Activated naive CD4-positive, alpha-beta T cell (primary cell): ENCODE measurements around the gene BATF.

Experiments used
- DNase-seq, 4 experiments: peaks; one replicate each; lab custom pipeline; 2025; lab: John Stamatoyannopoulos, UW

BATF gene

DNA sequence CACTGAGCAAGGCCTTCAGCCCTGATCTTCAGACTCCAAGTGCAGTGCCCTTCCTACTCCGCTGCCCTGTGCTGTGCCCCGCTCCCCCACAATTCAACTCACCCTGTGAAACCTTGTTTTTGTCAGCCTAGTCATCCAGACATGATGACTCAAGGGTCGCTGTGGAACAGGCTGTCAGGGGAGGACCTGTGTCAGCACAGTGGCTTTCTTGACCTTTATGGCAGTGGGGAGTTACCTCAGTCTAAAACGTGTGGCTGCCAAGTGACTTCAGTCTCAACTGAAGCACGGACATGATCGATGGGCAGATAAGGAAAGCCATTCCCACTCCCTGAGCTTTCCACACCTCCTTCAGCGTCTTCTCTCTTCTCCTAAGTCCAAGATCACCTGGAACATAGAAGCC, 39.8 kb downstream of the BATF start:
- peak in 1 of 4 experiments; percentile 23 for DNase-seq

DNA sequence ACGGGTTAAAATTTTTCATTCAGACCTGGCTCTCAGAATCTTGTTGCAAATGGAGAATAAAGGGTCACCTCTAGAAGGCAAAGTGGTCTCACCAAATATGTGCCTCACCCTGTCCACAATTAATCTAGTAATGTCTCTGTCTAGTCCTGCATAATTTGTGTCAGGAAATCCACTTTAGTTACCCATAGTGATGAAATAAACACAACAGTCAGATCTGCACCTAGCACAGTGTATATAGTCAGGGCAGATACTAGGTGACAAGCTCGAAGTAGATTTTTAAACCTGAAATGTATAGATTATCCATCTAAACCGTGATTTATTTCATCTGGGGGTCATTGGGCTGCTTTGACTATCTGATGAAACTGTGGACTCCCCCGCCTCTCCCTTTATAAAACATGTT, 40.2 kb downstream of the BATF start:
- DNase-seq, result no peak

DNA sequence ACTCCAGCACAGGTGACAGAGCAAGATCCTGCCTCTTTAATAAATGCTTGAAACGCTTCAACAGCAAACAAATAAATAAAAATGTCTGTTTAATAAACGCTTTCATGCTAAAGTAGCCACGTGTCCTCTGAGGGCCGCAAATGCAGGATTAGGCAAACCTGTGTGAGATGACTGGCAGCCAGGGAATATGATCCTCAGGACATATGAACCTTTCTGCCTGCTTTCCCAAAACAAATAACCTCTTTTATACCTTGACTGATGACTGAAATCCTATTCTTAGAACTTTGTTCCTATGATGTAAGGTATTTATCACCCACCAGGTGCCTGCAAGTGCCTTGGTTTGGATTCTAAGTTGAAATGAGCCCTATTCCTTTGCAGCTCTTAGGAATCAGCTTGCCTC, 41.7 kb downstream of the BATF start:
- no peak for DNase-seq

DNA sequence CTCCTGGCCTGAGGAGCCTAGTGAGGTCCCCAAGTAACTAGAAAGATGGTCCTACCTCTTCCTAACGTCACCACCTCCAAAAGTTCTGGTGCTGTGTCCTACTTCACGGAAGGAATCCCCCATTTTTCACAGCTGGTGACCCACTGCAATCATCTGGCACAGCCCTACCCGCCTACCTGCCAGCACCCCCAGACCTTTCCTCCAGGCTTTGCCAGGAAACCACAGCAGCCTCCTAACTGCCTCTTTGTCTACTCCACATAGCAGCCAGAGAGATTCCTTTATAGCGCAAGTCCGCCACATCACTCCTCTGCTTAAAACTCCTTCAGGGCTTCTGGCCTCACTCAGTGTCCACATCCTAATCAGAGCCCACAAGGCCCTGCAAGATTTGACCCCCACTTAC, 42.8 kb downstream of the BATF start:
- no peak for DNase-seq

DNA sequence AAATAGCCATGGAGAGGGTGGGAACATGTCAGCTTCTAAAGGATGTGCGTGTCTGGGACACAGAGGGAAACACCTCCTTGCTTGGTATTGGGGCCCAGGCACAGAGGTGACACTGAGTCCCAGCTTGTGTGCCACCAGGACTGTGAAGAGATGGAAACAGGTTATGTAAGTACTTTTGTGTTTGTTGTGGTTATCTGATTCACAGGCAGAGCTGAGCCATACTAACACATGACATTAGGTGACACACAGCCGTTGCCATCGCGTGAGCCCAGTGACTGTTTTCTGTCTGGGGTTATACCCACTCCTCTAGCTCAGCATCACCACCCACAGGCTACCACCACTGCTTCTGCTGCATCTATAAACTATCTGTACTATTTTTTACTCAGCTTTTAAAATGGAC, 44.1 kb downstream of the BATF start:
- peak; percentile 13 to 60 (median 46) for DNase-seq

DNA sequence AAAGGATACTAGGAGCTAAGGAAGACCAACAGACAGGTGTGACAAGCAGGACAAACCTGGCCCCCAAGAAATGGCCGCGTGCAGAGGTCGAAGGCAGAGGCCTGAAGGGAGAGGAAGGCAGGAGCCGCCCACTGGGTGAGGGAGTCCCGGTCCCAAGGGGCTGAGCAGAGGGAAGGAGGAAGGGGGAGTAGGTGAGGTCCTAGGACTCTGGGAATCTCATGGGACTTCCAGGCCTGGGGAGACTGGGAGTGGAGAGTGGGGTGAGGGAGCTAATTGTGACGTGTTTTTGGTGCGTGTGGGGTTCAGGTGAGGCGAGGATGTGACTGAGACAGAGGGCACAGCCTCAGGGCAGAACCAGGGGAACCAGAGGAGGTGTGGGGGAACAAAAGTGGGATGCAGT, 44.5 kb downstream of the BATF start:
- DNase-seq, result peak in 1 of 4 experiments; percentile 47

DNA sequence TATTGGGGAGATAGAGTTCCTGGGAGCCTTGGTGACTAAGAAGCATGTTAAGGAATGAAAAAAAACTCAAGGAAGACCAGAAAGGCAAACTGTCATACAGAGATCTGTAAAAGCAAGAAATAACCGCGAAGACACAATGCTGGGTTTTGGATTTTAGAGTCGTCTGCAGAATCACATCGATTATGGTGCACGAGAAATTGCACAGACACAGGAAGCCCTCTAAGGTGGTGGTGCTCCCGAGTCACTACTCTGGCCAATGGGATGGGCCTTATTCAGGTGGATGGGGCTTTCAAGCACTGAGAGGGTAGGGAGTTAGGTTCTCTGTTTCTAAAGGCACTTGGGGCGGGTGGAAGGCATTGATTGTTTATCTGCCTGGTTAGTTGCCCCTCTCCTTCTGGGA, 45.9 kb downstream of the BATF start:
- DNase-seq, result no peak

DNA sequence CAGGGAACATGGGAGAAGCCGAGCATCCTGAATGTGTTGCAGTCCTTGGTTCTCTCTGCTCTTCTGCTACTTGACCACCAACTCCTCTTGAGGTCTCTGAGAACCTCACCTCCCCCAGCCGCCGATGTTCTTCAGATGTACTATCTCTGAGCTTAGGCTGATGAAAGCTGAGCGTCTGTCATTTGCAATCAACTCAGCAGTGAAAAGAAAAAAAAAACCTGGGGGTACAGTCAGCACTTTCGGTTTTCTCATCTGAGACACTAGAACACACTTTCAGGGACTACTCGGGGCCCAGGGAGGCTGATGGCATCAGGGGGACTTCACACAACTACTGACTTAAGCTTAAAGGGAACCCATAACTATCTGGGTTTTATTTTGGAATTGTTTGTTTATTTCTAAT, 46.5 kb downstream of the BATF start:
- no peak for DNase-seq

DNA sequence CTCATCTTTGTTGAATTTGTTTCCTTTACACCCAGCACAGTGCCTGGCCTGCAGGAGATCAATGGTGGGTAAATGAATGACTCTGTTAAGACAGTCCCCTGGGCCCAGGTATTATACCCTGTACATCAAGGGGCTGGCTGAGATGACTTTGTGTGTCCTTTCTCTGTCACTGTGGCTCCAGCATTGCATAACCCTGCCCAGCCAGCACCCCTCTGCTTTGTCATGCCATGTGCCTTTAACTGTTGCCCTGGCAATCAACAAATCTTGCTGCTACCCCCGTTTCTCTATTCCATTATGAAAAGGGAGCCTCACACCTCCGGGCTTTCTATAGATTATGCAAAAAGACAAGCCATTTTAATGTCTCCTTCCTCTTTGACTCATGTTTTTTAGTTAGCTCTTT, 48.5 kb downstream of the BATF start:
- no peak for DNase-seq

DNA sequence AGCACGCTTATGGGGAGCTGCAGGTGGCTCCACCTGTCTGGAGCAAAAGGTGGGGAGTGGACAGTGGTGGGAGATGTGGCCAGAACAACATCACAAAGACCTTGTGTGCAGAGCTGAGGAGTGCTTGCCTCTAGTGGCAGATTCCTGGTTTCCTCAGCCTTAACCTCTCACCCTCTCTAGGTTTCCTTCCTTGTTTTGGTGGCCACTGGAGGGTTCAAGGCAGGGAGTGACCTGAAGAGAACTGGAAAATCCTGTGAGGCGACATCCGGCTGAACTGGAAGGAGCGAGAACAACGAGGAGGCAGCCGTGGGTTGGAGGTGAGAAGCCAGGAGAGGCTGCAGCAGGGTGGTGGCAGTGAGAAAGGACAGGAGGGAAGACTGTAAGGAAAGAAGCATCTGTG, 49.8 kb downstream of the BATF start:
- DNase-seq, result no peak

DNA sequence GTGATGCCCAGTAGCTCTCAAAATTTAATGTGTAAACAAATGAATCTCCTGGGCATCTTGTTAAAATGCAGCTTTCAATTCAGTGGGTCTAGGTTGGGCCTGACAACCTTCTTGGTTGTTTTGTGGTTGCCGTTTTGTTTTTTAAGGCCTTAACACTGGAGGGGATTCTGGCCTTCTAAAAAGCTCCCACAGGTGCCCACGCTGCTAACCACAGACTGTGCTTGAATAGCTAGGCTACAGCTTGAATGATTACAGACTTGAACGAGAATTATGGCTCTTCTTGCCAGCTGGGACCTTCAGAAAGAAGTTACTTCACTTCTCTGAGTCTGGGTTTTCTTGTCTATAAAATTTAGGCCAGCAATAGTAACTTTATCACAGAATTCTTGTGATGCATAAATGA, 54.8 kb downstream of the BATF start:
- DNase-seq, result no peak

DNA sequence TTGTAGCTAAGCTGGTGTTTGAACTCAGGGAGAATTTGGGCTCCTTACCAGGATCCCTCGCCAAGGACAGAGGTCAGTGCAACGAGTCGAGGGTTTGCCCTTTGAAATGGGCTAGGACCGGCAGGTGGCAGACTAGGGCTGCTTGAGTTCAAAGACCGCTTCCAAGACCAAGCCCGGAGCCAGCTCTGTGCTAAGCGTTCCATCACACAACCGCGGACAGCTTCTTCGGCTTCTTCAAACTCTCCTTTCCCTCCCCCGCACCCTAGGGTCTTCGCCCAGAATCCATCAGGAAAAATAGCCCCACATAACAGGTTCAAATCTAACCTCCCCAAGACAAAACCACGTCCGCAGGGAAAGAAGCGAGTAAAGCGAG, 55.4 kb downstream of the BATF start:
- DNase-seq, result peak in 3 of 4 experiments; percentile 22 to 58 (median 31)

DNA sequence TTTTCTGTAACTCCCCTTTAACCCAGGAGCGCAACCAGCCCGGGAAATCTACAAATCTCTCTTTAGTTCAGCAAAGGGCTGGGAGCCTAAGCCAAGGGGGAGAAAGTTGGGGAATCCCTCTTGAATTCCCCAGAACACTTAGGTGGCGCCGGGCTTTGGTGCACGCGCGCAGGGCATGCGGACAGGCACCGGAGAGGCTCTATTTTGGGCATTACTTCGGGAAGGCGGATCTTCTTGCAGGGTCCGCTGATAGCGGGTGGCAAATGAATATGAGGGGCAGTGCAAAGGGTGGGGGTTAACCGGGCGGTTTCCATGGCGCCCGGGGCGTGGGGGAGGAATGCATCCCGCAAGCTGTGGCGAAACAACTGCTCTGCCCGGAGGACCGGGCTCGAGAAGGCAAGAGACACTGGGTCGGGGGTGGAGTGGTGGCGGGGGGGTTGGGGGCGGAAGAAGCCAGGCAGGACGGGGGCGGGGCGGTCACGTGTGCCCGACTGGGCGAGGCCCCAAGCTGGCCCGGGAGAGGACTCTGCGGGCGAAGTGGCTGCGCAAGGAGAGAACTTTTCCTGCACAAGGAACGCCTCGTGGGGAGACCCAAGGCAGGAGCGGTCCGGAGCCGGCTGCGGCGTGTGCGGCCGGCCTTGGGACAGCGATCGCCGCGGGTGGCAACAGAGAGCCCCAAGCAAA, 56.0 kb downstream of the BATF start, which contains the start of gene FLVCR2:
TSS of gene FLVCR2 (plus strand) at position 519 of the 684 bp plus-strand sequence. CDS start 353 bp downstream, outside the sequence.
- peak in 2 of 4 experiments; percentile 24 to 57 for DNase-seq

DNA sequence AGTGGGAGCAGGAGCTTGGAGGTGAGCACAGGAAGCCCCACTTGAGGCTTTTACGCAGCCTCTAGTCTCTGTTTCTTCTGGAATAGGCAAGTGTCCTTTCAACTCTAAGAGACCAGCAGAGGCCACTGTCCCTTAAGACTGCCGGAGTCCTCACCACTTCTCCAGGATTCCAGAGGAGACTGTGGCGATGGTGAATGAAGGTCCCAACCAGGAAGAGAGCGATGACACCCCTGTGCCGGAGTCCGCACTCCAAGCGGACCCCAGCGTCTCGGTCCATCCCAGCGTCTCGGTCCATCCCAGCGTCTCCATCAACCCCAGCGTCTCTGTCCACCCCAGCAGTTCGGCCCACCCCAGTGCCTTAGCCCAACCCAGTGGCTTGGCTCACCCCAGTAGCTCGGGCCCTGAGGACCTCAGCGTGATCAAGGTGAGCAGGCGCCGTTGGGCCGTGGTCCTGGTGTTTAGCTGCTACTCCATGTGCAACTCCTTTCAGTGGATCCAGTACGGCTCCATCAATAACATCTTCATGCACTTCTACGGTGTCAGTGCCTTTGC, 56.6 kb downstream of the BATF start:
- no peak for DNase-seq

DNA sequence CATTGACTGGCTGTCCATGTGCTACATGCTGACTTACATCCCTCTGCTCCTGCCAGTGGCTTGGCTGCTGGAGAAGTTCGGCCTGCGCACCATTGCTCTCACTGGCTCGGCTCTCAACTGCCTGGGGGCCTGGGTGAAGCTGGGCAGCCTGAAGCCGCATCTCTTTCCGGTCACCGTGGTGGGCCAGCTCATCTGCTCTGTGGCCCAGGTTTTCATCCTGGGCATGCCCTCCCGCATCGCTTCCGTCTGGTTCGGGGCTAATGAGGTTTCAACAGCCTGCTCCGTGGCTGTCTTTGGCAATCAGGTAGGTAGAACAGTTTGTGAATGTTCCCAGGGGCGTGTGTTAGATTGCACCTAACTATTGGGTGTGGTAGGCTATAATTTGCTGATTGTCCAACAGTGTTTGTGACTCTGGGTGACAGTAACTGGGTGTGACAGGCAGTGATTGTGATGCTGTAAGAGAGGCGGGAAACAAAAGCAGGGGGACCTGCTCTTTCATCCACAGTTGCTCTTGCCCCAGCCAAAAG, 57.1 kb downstream of the BATF start:
- DNase-seq, result no peak

DNA sequence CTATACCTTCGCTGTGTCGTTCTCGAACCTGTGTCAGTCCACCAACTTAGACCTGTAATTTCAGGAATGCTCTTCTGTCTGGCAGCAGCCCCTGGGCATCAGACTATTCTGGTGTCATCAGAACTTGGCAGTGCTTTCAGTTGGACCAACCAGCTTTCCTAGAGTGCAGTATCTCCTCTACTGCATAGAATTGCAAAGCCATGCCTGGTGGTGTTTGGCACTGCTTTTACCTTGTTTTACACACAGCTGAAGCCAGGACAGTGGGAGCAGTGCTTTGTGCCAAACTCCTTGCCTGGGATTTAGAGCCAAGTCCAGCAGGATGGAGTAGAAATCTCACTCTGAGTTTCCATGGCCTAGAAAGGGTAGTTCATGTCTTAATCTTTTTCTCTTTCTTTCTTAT, 57.6 kb downstream of the BATF start:
- DNase-seq, result no peak

DNA sequence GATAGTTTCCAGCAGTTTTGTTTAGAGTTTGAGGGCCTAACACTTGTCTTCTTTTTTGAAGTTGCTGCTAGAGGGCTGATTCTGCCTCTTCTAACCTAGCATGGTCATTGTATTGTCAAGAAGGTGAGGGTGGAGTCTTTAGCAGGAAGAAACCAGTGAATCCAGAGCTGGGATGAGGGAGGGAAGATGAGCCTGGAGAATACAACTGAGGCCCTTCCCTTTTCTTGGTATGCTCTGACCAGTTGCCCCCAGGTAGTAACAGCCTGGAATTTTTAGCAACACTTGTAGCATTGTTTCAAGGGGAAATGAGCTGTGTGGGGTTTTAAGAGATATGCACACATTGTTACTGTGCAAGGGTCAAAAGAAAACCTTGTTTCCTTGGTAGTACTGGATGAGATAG, 65.1 kb downstream of the BATF start:
- DNase-seq, result no peak

DNA sequence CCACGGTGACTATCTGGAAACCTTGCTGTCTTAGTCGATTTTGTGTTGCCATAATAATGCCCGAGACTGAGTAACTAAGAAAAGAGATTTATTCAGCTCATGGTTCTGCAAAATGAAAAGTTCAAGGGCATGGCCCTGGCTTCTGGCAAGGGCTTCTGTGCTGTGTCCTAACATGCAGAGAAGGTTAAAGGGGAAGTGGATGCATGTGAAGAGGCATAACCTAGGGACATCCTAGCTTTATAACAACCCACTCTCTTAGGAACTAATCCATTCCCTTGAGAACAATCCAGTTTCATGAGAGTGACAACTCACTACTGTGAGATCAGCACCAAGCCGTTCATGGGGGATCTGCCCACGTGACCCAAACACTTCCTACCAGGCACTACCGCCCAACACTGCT, 67.7 kb downstream of the BATF start:
- no peak for DNase-seq

DNA sequence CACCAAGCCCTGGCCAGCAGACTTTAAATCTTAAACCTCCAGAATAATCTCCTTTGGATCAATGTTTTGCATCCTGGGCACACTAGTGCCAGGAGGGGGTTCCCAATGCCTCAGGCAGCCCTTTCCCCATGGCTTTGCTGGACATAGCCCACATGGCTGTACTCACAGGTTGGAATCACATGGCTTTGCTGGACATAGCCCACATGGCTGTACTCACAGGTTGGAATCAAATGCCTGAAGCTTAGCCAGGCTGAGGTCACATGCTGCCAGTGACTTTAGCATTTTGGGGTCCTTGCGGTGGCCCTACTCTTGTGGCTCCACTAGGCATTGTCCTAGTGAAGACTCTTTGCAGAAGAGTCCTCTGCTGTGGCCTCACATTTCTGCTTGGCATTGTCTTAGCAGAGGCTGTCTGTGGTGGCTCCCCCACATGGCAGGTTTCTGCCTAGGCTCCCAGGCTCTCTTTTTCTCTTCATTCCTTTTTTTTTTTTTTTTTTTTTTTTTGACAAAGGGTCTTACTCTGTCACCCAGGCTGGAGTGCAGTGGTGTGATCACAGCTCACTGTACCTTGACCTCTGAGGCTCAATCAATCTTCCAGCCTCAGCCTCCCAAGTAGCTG, 69.2 kb downstream of the BATF start:
- DNase-seq, result no peak

DNA sequence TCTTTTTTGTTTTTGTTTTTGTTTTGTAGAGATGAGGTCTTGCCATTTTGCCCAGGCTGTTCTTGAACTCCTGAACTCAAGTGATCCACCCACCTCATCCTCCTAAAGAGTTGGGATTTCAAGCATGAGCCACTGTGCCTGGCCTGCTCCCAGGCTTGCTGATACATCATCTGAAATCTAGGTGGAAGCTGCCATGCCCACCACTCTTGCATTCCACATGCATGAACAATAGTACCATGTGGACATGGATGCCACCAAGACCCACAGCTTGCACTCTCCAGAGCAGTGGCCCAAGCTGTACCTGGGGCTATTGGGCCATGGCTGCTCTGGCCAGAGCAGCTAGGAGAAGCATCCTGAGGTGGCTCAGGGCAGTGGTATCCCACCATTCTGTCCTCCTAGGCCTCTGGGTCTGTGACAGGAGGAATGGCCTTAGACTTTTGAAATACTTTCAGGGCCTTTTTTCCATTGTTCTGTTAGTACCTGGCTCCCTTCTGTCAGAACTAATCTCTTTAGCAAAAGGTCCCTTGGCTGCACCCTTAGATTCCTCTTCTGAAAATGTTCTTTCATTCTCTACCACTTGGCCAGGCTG, 69.8 kb downstream of the BATF start:
- no peak for DNase-seq

DNA sequence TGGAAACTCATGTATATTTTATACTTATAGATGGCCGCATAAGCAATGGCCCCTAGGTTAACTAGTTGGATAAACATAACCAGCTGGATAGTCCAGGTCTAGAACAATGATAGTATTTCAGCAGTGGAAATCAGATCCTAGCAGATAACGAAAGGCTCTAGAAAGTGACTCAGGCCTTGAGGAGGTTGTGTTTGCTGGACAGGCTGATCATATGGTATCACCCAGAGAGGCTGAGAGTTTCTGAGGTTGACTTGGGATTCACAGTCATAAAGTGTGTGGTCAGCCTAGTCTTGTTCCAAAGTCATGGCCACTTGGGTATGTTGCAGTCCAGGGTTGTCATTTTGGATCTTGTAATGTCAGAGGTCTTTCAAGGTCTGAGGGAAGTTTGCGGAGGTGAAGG, 73.0 kb downstream of the BATF start:
- DNase-seq, result no peak
